ENCODE measurements around the gene ESR2. TPM values are rescaled to one million over a fixed set of nuclear protein-coding genes. Genes with fewer than 3 reads are reported as not detected.

ESR2 gene
- total and polyA plus RNA-seq, 2 of the 8 experiments (the other 6 are each of a cell fraction or from before 2014, with no cell fraction given), result 0.19 to 0.23 TPM

GRCh38 chr14:64247195-64247594 lies 47.0 kb downstream of the ESR2 start:
- no peak overlapping the region for H2BK20ac ChIP-seq (ENCODE audit: low read length)
- ChIA-PET CTCF (ENCODE audit: partially characterized antibody) (no interaction called here), POLR2A (ENCODE audit: partially characterized antibody) (no interaction called here)
- no peak overlapping the region for H3K18ac ChIP-seq (ENCODE audit: extremely low read depth, low read length)
- H3K9ac ChIP-seq (replicated peaks in 1 of 4; ENCODE audit: extremely low read depth in 1 of 4, low read depth in 3 of 4, low read length in 3 of 4), result no peak overlapping the region
- no peaks in the 10 kb centered on the region for H3K79me2 ChIP-seq (ENCODE audit: control insufficient read depth in 1 of 2, insufficient read depth in 2 of 2, low read length in 2 of 2)
- no peaks in the 10 kb centered on the region for H3K4me1 ChIP-seq (replicated peaks in 1 of 4; ENCODE audit: control insufficient read depth in 3 of 4, insufficient read depth in 4 of 4, low read length in 3 of 4)
- no peak overlapping the region for H3K4ac ChIP-seq (replicated peaks; ENCODE audit: insufficient read length, low read depth, low read length)
- no peak overlapping the region for H4K5ac ChIP-seq (ENCODE audit: insufficient read length, low read depth, low read length)
- H2BK120ac ChIP-seq (replicated peaks; ENCODE audit: low read depth, low read length), result no peak overlapping the region
- no peak overlapping the region for H3K4me2 ChIP-seq (ENCODE audit: insufficient read depth in 1 of 2, low read depth in 2 of 2, low read length in 2 of 2)
- no peak overlapping the region for H3K4me3 ChIP-seq (ENCODE audit: extremely low read depth in 1 of 4, insufficient read depth in 2 of 4, low read depth in 3 of 4, low read length in 4 of 4)
- no peak overlapping the region for H2BK5ac ChIP-seq (ENCODE audit: low read depth, low read length)
- no peak for FAIRE-seq
- H4K8ac ChIP-seq (ENCODE audit: extremely low read depth, insufficient read depth, low read length), result no peak overlapping the region
- H3K27me3 ChIP-seq (replicated peaks in 1 of 4; ENCODE audit: control insufficient read depth in 3 of 4, extremely low read depth in 1 of 4, insufficient read depth in 3 of 4, low read length in 3 of 4), result no peaks in the 10 kb centered on the region; a peak in 1 of 7 replicates
- H3K27ac ChIP-seq (ENCODE audit: low read depth, low read length), result no peak overlapping the region
- H2BK15ac ChIP-seq (ENCODE audit: low read length), result no peak overlapping the region
- no peaks in the 10 kb centered on the region for H3K9me3 ChIP-seq (ENCODE audit: insufficient read depth in 2 of 2, low read depth in 1 of 2, low read length in 1 of 2)
- whole genome bisulfite sequencing, 2 experiments (ENCODE audit: extremely low coverage in 1 of 2, insufficient coverage in 1 of 2, insufficient read length in 1 of 2, insufficient replicate concordance in 2 of 2, low coverage in 1 of 2, low lambda C conversion rate in 2 of 2, missing lambda C conversion rate in 1 of 2), result 93% methylated on average over 3 of the region's 3 CpGs; no CpG with 5 or more reads in 1 of the 2 experiments
- TF ChIP-seq NANOG (IDR thresholded peaks at IDR 0.05; ENCODE audit: insufficient read depth, low read depth, low read length, poor library complexity, severe bottlenecking), result no peak
- no peak for TF ChIP-seq EP300 (IDR thresholded peaks at IDR 0.05; ENCODE audit: borderline replicate concordance in 1 of 2, low read depth in 2 of 2, low read length in 2 of 2)
- no peak for TF ChIP-seq FOSL1 (IDR thresholded peaks at IDR 0.05; ENCODE audit: insufficient read depth, low read depth, low read length)
- H3K56ac ChIP-seq (replicated peaks; ENCODE audit: insufficient read length, low read depth, low read length), result no peak overlapping the region
- H3K79me1 ChIP-seq (ENCODE audit: low read depth, low read length), result no peaks in the 10 kb centered on the region
- no peak overlapping the region for H3K14ac ChIP-seq (ENCODE audit: insufficient read length)
- no peaks in the 10 kb centered on the region for H4K20me1 ChIP-seq (replicated peaks in 1 of 2; ENCODE audit: control insufficient read depth in 1 of 2, insufficient read depth in 2 of 2, low read length in 2 of 2)
- no peaks in the 10 kb centered on the region for H3K36me3 ChIP-seq (ENCODE audit: control insufficient read depth in 2 of 4, insufficient read depth in 4 of 4, low read length in 3 of 4)
- no peak overlapping the region for H4K91ac ChIP-seq (replicated peaks; ENCODE audit: insufficient read length, low read length)
- H3K23ac ChIP-seq (ENCODE audit: insufficient read length), result no peak overlapping the region
- H2AFZ ChIP-seq (ENCODE audit: low read length), result no peak overlapping the region
- H2BK12ac ChIP-seq (ENCODE audit: low read depth, low read length), result no peak overlapping the region
- DNase-seq (ENCODE audit: low read depth in 1 of 2, low spot score in 2 of 2), result no peak
- no peak overlapping the region for H2AK5ac ChIP-seq (ENCODE audit: low read depth, low read length)
- H3K23me2 ChIP-seq (ENCODE audit: low read depth, low read length), result no peaks in the 10 kb centered on the region
